Ascending aorta (tissue), 2 donors: ENCODE measurements around the gene BSG. TPM values are rescaled to one million over a fixed set of nuclear protein-coding genes. Genes with fewer than 3 reads are reported as not detected.

Experiments
- DNase-seq, 2 donors: peaks; one replicate each; pipeline ENCODE4 v3.0.0-alpha.2; 2019; ENCODE audit warnings: low spot score in 2 of 2
- H3K27ac ChIP-seq, 2 donors: fragments of 200-600 bp; sonication (generic); one replicate each; pipeline ENCODE4 v1.5.1; 2016 to 2017; ENCODE audit warnings: mild to moderate bottlenecking in 1 of 2
- H3K27me3 ChIP-seq: fragments of 200-600 bp; sonication (generic); one replicate; pipeline ENCODE4 v1.5.1; 2017
- H3K36me3 ChIP-seq, 2 donors: fragments of 200-600 bp; sonication (generic); one replicate each; pipeline ENCODE4 v1.5.1; 2016
- H3K4me1 ChIP-seq, 2 donors: fragments of 200-600 bp; sonication (generic); one replicate each; pipeline ENCODE4 v1.5.1; 2016 to 2017; ENCODE audit warnings: mild to moderate bottlenecking in 1 of 2
- H3K4me3 ChIP-seq, 2 donors: fragments of 200-600 bp; sonication (generic); one replicate each; pipeline ENCODE4 v1.5.1; 2016 to 2017; ENCODE audit warnings: mild to moderate bottlenecking in 1 of 2
- H3K9me3 ChIP-seq, 2 donors: fragments of 200-600 bp; sonication (generic); one replicate each; pipeline ENCODE4 v1.5.1; 2016
- intact Hi-C: fragments of 100-400 bp; cut with DNase I; formaldehyde crosslinking; loops from one replicate; pipeline ENCODE4 v1.15.1; 2023
- total RNA-seq: library from RNA; depleted of rRNA; stranded (reverse); fragments of >200 nt; gene quantifications from one replicate; pipeline ENCODE4 v1.1.0, GENCODE V29; 2016
- TF ChIP-seq, protein P1 (sequence below), 3 experiments: fragments of 200-600 bp in 2 of 3; fragments of 450-650 bp in 1 of 3; sonication (generic) in 2 of 3; IDR thresholded peaks; one replicate each; pipeline ENCODE4 v1.5.1; 2016 to 2019; ENCODE audit warnings: antibody characterized with exemption in 3 of 3, mild to moderate bottlenecking in 1 of 3, moderate library complexity in 1 of 3

Gene BSG
- total RNA-seq, 1 donor from 2014 or later, result 647 TPM

DNA sequence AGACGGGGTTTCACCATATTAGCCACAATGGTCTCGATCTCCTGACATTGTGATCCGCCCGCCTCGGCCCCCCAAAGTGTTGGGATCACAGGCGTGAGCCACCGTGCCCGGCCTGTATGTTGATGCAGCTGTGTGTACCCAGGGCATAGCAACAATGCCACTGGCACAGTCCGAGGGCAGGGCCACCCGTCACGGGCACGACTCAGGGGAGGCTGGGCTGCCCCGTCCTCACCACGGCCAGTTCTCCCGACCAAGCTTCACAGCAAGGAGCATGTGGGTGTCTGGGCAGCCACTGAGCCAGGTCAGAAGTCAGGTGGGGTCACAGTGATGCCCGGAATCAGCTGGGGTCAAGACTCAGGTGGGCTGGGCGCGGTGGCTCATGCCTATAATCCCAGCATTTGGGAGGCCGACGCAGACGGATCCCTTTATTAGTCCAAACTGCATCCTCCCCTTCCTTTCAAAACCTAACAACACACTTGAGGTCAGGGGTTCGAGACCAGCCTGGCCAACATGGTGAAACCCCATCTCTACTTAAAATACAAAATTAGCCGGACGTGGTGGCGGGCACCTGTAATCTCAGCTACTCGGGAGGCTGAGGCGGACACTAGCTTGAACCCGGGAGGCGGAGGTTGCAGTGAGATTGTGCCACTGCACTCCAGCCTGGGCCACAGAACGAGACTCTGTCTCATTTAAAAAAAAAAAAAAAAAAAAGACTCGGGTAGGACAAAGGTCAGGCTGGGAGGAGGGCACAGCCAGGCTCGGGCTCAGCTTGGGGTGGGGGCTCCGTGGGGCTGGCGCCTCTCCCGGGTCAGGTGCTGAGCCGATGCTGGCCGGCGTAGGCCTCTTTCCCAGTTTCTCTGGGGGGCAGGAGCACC is 42.0 kb upstream of the BSG start:
- H3K36me3 ChIP-seq, result peaks cover 5% of the 10 kb centered on the region in 2 donors
- peak overlapping the region; percentile 88 to 95 for H3K27ac ChIP-seq
- no peaks in the 10 kb centered on the region for H3K27me3 ChIP-seq
- intact Hi-C loops, result loop anchor here (1.0 to 2.0 kb wide), 3 partner anchors 23 to 266 kb away; partner anchors contain the start of genes BSG, PTBP1 and TPGS1
- peaks cover 16 to 21% of the 10 kb centered on the region in 2 donors for H3K4me1 ChIP-seq
- no peaks in the 10 kb centered on the region for H3K9me3 ChIP-seq
- H3K4me3 ChIP-seq, result peak overlapping the region; percentile 91 to 99
- DNase-seq, result no peak
- TF ChIP-seq, protein P1, sequence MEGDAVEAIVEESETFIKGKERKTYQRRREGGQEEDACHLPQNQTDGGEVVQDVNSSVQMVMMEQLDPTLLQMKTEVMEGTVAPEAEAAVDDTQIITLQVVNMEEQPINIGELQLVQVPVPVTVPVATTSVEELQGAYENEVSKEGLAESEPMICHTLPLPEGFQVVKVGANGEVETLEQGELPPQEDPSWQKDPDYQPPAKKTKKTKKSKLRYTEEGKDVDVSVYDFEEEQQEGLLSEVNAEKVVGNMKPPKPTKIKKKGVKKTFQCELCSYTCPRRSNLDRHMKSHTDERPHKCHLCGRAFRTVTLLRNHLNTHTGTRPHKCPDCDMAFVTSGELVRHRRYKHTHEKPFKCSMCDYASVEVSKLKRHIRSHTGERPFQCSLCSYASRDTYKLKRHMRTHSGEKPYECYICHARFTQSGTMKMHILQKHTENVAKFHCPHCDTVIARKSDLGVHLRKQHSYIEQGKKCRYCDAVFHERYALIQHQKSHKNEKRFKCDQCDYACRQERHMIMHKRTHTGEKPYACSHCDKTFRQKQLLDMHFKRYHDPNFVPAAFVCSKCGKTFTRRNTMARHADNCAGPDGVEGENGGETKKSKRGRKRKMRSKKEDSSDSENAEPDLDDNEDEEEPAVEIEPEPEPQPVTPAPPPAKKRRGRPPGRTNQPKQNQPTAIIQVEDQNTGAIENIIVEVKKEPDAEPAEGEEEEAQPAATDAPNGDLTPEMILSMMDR (IDR thresholded peaks at IDR 0.05), result no peak

GRCh38 chr19:531009-531752 is 41.2 kb upstream of the BSG start:
- H3K4me3 ChIP-seq, result peak overlapping the region; percentile 91 to 99
- intact Hi-C loops, result loop anchor here (1.0 to 2.0 kb wide), 3 partner anchors 24 to 266 kb away; partner anchors contain the start of genes BSG, PTBP1 and TPGS1
- peak overlapping the region; percentile 88 to 95 for H3K27ac ChIP-seq
- peaks cover 16 to 24% of the 10 kb centered on the region in 2 donors for H3K4me1 ChIP-seq
- H3K27me3 ChIP-seq, result no peaks in the 10 kb centered on the region
- no peaks in the 10 kb centered on the region for H3K9me3 ChIP-seq
- TF ChIP-seq, protein P1 (IDR thresholded peaks at IDR 0.05), result peak in 1 of 3 experiments; percentile 6
- peaks cover 12 to 13% of the 10 kb centered on the region in 2 donors for H3K36me3 ChIP-seq
- peak in 1 of 2 donors; percentile 89 for DNase-seq

DNA sequence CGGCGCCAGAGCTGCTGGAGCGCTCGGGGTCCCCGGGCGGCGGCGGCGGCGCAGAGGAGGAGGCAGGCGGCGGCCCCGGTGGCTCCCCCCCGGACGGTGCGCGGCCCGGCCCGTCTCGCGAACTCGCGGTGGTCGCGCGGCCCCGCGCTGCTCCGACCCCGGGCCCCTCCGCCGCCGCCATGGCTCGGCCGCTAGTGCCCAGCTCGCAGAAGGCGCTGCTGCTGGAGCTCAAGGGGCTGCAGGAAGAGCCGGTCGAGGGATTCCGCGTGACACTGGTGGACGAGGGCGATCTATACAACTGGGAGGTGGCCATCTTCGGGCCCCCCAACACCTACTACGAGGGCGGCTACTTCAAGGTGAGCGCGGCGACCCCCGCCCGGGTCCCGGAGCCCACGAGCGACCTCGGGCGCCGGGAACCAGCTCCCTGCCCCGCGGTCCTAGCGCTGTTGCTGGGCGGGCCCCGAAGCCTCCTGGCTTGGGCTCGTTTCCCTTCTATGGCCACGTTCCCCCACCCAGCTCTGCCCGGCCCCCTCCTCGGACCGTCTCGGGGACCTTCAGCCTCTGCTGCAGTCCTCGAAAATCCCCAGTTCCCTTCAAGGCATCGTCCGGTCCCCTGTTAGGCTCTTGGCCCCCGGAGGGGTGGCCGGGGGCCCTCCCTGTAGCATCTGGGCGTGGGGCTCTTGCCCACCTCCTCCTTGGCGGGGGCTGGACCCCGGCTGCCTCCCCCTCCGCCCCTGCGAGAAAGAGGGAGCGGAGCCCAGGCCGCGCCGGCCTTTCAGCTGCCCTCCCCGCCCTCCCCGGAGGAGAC is 40.4 kb upstream of the BSG start, which contains the start of gene CDC34:
Gene CDC34, plus strand, starts transcription at position 8 of the 808 bp plus-strand sequence. Its CDS starts 172 bp downstream, at position 180.
- peaks cover 16 to 24% of the 10 kb centered on the region in 2 donors for H3K4me1 ChIP-seq
- DNase-seq, result no peak
- intact Hi-C loops, result loop anchor here (1.0 to 2.0 kb wide), 3 partner anchors 25 to 265 kb away; partner anchors contain the start of genes BSG, PTBP1 and TPGS1
- H3K27ac ChIP-seq, result peak within 1 kb of the TSS; percentile 93 to 95
- TF ChIP-seq, protein P1 (IDR thresholded peaks at IDR 0.05), result no peak
- H3K36me3 ChIP-seq, result peaks cover 20 to 21% of the 10 kb centered on the region in 2 donors
- H3K9me3 ChIP-seq, result no peaks in the 10 kb centered on the region
- no peaks in the 10 kb centered on the region for H3K27me3 ChIP-seq
- peak within 1 kb of the TSS; percentile 91 to 99 for H3K4me3 ChIP-seq

- Histone ChIP-seq H3K27me3 (no peaks in the 10 kb centered on the region), H3K4me3 (peak overlapping the region; percentile 91 to 99), H3K27ac (peak overlapping the region; percentile 89 to 93), H3K36me3 (peaks cover 25% of the 10 kb centered on the region in 2 donors), H3K4me1 (peaks cover 16 to 24% of the 10 kb centered on the region in 2 donors), H3K9me3 (no peaks in the 10 kb centered on the region)
- intact Hi-C loops, result no loop called here
- DNase-seq, result peak in 1 of 2 donors; percentile 84
- TF ChIP-seq, protein P1 (IDR thresholded peaks at IDR 0.05), result peak; percentile 34 to 50 (median 41)
Observed at GRCh38 chr19:532561-533363, 39.6 kb upstream of the BSG start.
